Measurements from ENCODE around the gene BTN3A1.

DNA sequence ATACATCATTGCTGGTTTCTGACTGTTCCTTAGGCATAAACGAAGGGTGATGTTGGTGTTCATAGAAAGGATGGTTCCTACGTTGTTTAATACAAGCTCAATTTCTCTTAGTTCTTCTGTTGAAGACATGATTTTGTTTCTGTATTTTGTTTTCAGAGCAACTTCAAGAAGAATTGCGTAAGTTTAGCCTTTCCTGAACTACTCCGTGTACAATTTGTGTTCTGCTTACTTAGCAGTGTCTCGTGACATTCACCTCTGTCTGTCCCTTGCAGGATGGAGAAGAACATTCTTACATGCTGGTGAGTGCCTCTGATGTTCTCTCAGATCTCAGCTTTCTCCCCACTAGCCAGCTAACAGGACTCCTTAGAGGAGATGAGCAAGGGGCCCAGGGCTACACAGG lies 11.5 kb upstream of the BTN3A1 start:
- TF ChIP-seq, protein P1, sequence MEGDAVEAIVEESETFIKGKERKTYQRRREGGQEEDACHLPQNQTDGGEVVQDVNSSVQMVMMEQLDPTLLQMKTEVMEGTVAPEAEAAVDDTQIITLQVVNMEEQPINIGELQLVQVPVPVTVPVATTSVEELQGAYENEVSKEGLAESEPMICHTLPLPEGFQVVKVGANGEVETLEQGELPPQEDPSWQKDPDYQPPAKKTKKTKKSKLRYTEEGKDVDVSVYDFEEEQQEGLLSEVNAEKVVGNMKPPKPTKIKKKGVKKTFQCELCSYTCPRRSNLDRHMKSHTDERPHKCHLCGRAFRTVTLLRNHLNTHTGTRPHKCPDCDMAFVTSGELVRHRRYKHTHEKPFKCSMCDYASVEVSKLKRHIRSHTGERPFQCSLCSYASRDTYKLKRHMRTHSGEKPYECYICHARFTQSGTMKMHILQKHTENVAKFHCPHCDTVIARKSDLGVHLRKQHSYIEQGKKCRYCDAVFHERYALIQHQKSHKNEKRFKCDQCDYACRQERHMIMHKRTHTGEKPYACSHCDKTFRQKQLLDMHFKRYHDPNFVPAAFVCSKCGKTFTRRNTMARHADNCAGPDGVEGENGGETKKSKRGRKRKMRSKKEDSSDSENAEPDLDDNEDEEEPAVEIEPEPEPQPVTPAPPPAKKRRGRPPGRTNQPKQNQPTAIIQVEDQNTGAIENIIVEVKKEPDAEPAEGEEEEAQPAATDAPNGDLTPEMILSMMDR (conservative IDR thresholded peaks at IDR 0.05 in 1 of 2, IDR thresholded peaks at IDR 0.05 in 1 of 2; ENCODE audit: extremely low read depth in 1 of 2, insufficient read depth in 1 of 2, low read depth in 1 of 2, low read length in 2 of 2), result no peak
- TF ChIP-seq EZH2 (IDR thresholded peaks at IDR 0.05; ENCODE audit: borderline replicate concordance, low read length), result no peak
